GM13976 (cell line): ENCODE data around the gene TSPAN6.

Experiments
- DNase-seq: peaks from one replicate; pipeline ENCODE4 v3.0.0; 2012; ENCODE audit warnings: low spot score
- CTCF ChIP-seq: IDR thresholded peaks from 2 replicates; pipeline ENCODE4 v1.5.1; 2012; ENCODE audit warnings: borderline replicate concordance, mild to moderate bottlenecking; ENCODE audit not compliant: insufficient read depth; ENCODE audit errors: extremely low read depth, missing control alignments, control extremely low read depth
- in situ Hi-C: fragments of 300-500 bp; cut with MboI; formaldehyde crosslinking; loops from one replicate; pipeline ENCODE4 v1.12.0; 2022; ENCODE audit warnings: low sequenced_read_pairs, mixed read lengths, inconsistent platforms; ENCODE audit not compliant: unreplicated experiment

Gene TSPAN6

GRCh38 chrX:100662170-100662569, 25.6 kb upstream of the TSPAN6 start:
- TF ChIP-seq CTCF: no peak
- no peak for DNase-seq
- in situ Hi-C loops: loop anchor here (25.0 kb wide), 1 partner anchor 150 kb away; no protein-coding TSS in a partner anchor

GRCh38 chrX:100659431-100660137, 23.0 kb upstream of the TSPAN6 start:
- TF ChIP-seq CTCF: no peak
- no peak for DNase-seq

GRCh38 chrX:100658941-100659381, 22.4 kb upstream of the TSPAN6 start:
- DNase-seq: no peak
- no peak for TF ChIP-seq CTCF
- in situ Hi-C loops: loop anchor here (25.0 kb wide), 1 partner anchor 147 kb away; no protein-coding TSS in a partner anchor

More at GRCh38 chrX:100659431-100660137, 23.0 kb upstream of the TSPAN6 start:
- in situ Hi-C loops: loop anchor here (25.0 kb wide), 1 partner anchor 147 kb away; no protein-coding TSS in a partner anchor

- DNase-seq: no peak
- in situ Hi-C loops: loop anchor here (25.0 kb wide), 1 partner anchor 142 kb away; no protein-coding TSS in a partner anchor
- TF ChIP-seq CTCF: no peak
Measured at GRCh38 chrX:100654261-100654660, 17.7 kb upstream of the TSPAN6 start.

GRCh38 chrX:100652266-100652665, 15.7 kb upstream of the TSPAN6 start:
- DNase-seq: no peak
- in situ Hi-C loops: loop anchor here (25.0 kb wide), 1 partner anchor 140 kb away; no protein-coding TSS in a partner anchor
- TF ChIP-seq CTCF: no peak

- TF ChIP-seq CTCF: no peak
- no peak for DNase-seq
- in situ Hi-C loops: loop anchor here (25.0 kb wide), 1 partner anchor 139 kb away; no protein-coding TSS in a partner anchor
Measured at GRCh38 chrX:100650841-100651240, 14.2 kb upstream of the TSPAN6 start.
